Suprapubic skin (tissue), 3 donors: ENCODE measurements around the gene SLC6A4.

Source experiments
- CTCF ChIP-seq, 2 donors: fragments of 200-600 bp in 1 of 2; fragments of 450-650 bp in 1 of 2; sonication (generic) in 1 of 2; IDR thresholded peaks; one replicate each; pipeline ENCODE4 v1.5.1; 2016 to 2019; ENCODE audit warnings: antibody characterized with exemption in 2 of 2, mild to moderate bottlenecking in 1 of 2, moderate library complexity in 1 of 2
- POLR2A ChIP-seq, 2 donors: fragments of 450-650 bp; IDR thresholded peaks; one replicate each; pipeline ENCODE4 v1.6.1; 2017; ENCODE audit warnings: antibody characterized with exemption in 2 of 2, mild to moderate bottlenecking in 2 of 2, moderate library complexity in 2 of 2

- TF ChIP-seq CTCF (IDR thresholded peaks at IDR 0.05) (no peak), POLR2A (IDR thresholded peaks at IDR 0.05) (no peak)
Measured at GRCh38 chr17:30165960-30166359, 69.5 kb downstream of the SLC6A4 start.
